SU-DHL-6 (cell line): Measurements from ENCODE around the gene SLC3A2.

Experiments used
- EZH2phosphoT487 ChIP-seq: fragments of 200-600 bp; sonication (generic), shearing (Covaris generic); conservative IDR thresholded peaks from 2 replicates; pipeline ENCODE4 v1.6.1; 2018; ENCODE audit warnings: mild to moderate bottlenecking, antibody characterized with exemption, low read length, moderate library complexity, mixed read lengths
- TF ChIP-seq, protein P1 (sequence below): fragments of 200-600 bp; sonication (generic); IDR thresholded peaks from one replicate; pipeline ENCODE4 v1.5.1; 2017; ENCODE audit warnings: antibody characterized with exemption, mild to moderate bottlenecking, low read length, moderate library complexity; ENCODE audit not compliant: insufficient read depth, poor library complexity, severe bottlenecking

DNA sequence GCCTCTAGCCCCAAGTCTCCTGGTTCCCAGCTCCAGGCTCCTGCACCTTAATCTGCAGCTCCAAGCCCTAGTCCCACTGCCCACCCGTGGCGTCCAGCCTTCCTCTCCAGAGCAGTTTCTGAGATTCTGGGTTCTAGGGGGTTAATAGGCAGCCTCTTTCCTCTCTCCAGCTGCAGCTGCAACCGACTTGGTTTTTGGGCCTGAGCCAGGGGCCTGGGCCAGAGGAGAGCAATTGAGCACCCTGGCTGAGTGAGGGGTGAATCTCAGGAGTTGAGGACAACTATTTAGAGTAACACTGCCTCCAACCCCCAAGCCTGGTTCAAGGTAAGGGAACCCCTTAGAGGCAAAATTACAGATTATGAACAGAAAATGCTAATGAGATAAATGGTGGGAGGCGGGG is 49.5 kb downstream of the SLC3A2 start:
- TF ChIP-seq, protein P1, sequence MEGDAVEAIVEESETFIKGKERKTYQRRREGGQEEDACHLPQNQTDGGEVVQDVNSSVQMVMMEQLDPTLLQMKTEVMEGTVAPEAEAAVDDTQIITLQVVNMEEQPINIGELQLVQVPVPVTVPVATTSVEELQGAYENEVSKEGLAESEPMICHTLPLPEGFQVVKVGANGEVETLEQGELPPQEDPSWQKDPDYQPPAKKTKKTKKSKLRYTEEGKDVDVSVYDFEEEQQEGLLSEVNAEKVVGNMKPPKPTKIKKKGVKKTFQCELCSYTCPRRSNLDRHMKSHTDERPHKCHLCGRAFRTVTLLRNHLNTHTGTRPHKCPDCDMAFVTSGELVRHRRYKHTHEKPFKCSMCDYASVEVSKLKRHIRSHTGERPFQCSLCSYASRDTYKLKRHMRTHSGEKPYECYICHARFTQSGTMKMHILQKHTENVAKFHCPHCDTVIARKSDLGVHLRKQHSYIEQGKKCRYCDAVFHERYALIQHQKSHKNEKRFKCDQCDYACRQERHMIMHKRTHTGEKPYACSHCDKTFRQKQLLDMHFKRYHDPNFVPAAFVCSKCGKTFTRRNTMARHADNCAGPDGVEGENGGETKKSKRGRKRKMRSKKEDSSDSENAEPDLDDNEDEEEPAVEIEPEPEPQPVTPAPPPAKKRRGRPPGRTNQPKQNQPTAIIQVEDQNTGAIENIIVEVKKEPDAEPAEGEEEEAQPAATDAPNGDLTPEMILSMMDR = no peak
- TF ChIP-seq EZH2phosphoT487 = no peak
